SK-N-SH treated with all-trans-retinoic acid at 6 μM for 48 hours (cell line): ENCODE results near the gene MUSK.

Source experiments
- ATAC-seq: fragments of 200-7000 bp; cut with Tn5 transposase; 3 replicates; pipeline ENCODE4 v1.9.1; 2020; ENCODE audit warnings: mild to moderate bottlenecking, moderate library complexity
- ARNTL ChIP-seq: fragments of 450-650 bp; formaldehyde crosslinking; IDR thresholded peaks from 2 replicates; pipeline ENCODE4 v1.5.0; 2020; ENCODE audit warnings: low read depth, mild to moderate bottlenecking, moderate library complexity, borderline replicate concordance
- BACH2 ChIP-seq: fragments of 250-450 bp; sonication (Bioruptor Pico); IDR thresholded peaks from 2 replicates; pipeline ENCODE4 v1.9.0; 2021; ENCODE audit warnings: mild to moderate bottlenecking, borderline replicate concordance
- CSDC2 ChIP-seq: fragments of 250-450 bp; sonication (Bioruptor Pico); IDR thresholded peaks from 2 replicates; pipeline ENCODE4 v1.5.0; 2020; ENCODE audit warnings: mild to moderate bottlenecking, moderate library complexity
- ESRRG ChIP-seq: fragments of 250-450 bp; sonication (Bioruptor Pico); IDR thresholded peaks from 2 replicates; pipeline ENCODE4 v1.6.1; 2021; ENCODE audit warnings: mild to moderate bottlenecking
- GLIS3 ChIP-seq: fragments of 250-450 bp; sonication (Bioruptor Pico); IDR thresholded peaks from 2 replicates; pipeline ENCODE4 v1.5.0; 2020; ENCODE audit warnings: mild to moderate bottlenecking, moderate library complexity
- ISL1 ChIP-seq: fragments of 250-450 bp; sonication (Bioruptor Pico); IDR thresholded peaks from 2 replicates; pipeline ENCODE4 v2.1.2; 2022; ENCODE audit warnings: mild to moderate bottlenecking, moderate library complexity
- PPARA ChIP-seq: fragments of 250-450 bp; sonication (Bioruptor Pico); IDR thresholded peaks from 2 replicates; pipeline ENCODE4 v1.5.0; 2020; ENCODE audit warnings: mild to moderate bottlenecking, borderline replicate concordance
- RARB ChIP-seq: fragments of 250-450 bp; sonication (Bioruptor Pico); IDR thresholded peaks from 2 replicates; pipeline ENCODE4 v1.8.0; 2021; ENCODE audit warnings: mild to moderate bottlenecking, moderate library complexity
- SNAI2 ChIP-seq: fragments of 250-450 bp; sonication (Bioruptor Pico); IDR thresholded peaks from 2 replicates; pipeline ENCODE4 v1.5.0; 2020; ENCODE audit warnings: mild to moderate bottlenecking, moderate library complexity
- TCF4 ChIP-seq: fragments of 250-450 bp; sonication (Bioruptor Pico); IDR thresholded peaks from 2 replicates; pipeline ENCODE4 v1.8.0; 2021; ENCODE audit warnings: mild to moderate bottlenecking, moderate library complexity, borderline replicate concordance
- TOX ChIP-seq: fragments of 250-450 bp; sonication (Bioruptor Pico); IDR thresholded peaks from 2 replicates; pipeline ENCODE4 v1.8.0; 2021; ENCODE audit warnings: mild to moderate bottlenecking, moderate library complexity, borderline replicate concordance
- ZC3H10 ChIP-seq: fragments of 250-450 bp; sonication (Bioruptor Pico); IDR thresholded peaks from 2 replicates; pipeline ENCODE4 v1.5.1; 2021; ENCODE audit warnings: mild to moderate bottlenecking, moderate library complexity
- ZFP3 ChIP-seq: fragments of 250-450 bp; sonication (Bioruptor Pico); IDR thresholded peaks from 2 replicates; pipeline ENCODE4 v1.5.0; 2020; ENCODE audit warnings: mild to moderate bottlenecking, moderate library complexity
- ZNF565 ChIP-seq: fragments of 450-650 bp; formaldehyde crosslinking; conservative IDR thresholded peaks from 2 replicates; pipeline ENCODE4 v1.5.0; 2020; ENCODE audit warnings: low read depth, mild to moderate bottlenecking, moderate library complexity
- ZNF70 ChIP-seq: fragments of 450-650 bp; formaldehyde crosslinking; IDR thresholded peaks from 2 replicates; pipeline ENCODE4 v1.5.0; 2020; ENCODE audit warnings: mild to moderate bottlenecking, moderate library complexity
- TF ChIP-seq, protein P1 (sequence below): fragments of 250-450 bp; sonication (Bioruptor Pico); IDR thresholded peaks from 2 replicates; pipeline ENCODE4 v1.8.0; 2021; ENCODE audit warnings: low read depth, mild to moderate bottlenecking, moderate library complexity, borderline replicate concordance
- TF ChIP-seq, protein P2 (sequence below): fragments of 250-450 bp; sonication (Bioruptor Pico); IDR thresholded peaks from 2 replicates; pipeline ENCODE4 v1.5.0; 2020; ENCODE audit warnings: mild to moderate bottlenecking, moderate library complexity
- TF ChIP-seq, protein P3 (sequence below): fragments of 250-450 bp; sonication (Bioruptor Pico); IDR thresholded peaks from 2 replicates; pipeline ENCODE4 v1.8.0; 2020; ENCODE audit warnings: mild to moderate bottlenecking, moderate library complexity, borderline replicate concordance
- TF ChIP-seq, protein P4 (sequence below): fragments of 250-450 bp; sonication (Bioruptor Pico); IDR thresholded peaks from 2 replicates; pipeline ENCODE4 v1.5.1; 2020; ENCODE audit warnings: low read depth, mild to moderate bottlenecking, moderate library complexity
- TF ChIP-seq, protein P5 (sequence below): fragments of 250-450 bp; sonication (Bioruptor Pico); IDR thresholded peaks from 2 replicates; pipeline ENCODE4 v1.5.1; 2021; ENCODE audit warnings: mild to moderate bottlenecking, moderate library complexity

MUSK gene

DNA sequence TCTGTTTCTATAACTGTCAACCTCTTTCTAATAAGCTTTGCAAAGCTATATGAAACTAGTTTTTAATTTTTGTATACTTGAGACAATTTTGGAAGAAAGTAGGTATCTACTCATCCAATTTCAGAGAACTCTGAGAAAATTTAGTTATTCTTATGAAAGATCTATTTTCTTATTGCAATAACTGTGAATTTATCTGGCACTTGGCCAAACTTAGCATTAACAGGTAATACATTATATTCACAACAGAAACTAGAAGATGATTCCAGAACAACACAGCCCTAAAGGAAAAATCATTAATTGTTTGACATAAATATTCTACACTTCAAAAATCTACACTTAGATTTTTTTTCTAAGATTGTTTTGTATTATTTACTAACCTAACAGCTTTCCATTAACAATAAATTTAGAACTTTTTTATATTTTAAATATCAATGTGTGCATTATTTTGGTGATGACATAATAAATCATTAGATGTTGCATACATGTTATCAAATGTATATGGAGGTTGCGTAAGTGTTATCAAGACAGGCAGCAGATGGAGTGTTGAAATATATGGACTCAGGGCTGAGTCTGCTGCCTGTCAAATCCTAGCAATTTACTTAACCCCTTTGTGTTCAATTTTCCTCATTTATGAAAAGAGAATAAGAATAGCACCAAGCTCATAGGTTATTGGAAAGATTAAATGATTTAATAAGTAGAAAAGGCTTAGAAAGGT lies 141.8 kb downstream of the MUSK start:
- no peak for ATAC-seq
- TF ChIP-seq, protein P1, sequence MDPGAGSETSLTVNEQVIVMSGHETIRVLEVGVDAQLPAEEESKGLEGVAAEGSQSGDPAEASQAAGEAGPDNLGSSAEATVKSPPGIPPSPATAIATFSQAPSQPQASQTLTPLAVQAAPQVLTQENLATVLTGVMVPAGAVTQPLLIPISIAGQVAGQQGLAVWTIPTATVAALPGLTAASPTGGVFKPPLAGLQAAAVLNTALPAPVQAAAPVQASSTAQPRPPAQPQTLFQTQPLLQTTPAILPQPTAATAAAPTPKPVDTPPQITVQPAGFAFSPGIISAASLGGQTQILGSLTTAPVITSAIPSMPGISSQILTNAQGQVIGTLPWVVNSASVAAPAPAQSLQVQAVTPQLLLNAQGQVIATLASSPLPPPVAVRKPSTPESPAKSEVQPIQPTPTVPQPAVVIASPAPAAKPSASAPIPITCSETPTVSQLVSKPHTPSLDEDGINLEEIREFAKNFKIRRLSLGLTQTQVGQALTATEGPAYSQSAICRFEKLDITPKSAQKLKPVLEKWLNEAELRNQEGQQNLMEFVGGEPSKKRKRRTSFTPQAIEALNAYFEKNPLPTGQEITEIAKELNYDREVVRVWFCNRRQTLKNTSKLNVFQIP (CRISPR knock-in tag), result no peak
- TF ChIP-seq ARNTL (no peak), SNAI2 (CRISPR knock-in tag) (no peak), ESRRG (CRISPR knock-in tag) (no peak), ZC3H10 (CRISPR knock-in tag) (no peak), GLIS3 (CRISPR knock-in tag) (no peak), ZNF565 (CRISPR knock-in tag) (no peak), CSDC2 (CRISPR knock-in tag) (no peak), ISL1 (CRISPR knock-in tag) (no peak), TOX (CRISPR knock-in tag) (no peak), RARB (no peak)
- TF ChIP-seq, protein P2, sequence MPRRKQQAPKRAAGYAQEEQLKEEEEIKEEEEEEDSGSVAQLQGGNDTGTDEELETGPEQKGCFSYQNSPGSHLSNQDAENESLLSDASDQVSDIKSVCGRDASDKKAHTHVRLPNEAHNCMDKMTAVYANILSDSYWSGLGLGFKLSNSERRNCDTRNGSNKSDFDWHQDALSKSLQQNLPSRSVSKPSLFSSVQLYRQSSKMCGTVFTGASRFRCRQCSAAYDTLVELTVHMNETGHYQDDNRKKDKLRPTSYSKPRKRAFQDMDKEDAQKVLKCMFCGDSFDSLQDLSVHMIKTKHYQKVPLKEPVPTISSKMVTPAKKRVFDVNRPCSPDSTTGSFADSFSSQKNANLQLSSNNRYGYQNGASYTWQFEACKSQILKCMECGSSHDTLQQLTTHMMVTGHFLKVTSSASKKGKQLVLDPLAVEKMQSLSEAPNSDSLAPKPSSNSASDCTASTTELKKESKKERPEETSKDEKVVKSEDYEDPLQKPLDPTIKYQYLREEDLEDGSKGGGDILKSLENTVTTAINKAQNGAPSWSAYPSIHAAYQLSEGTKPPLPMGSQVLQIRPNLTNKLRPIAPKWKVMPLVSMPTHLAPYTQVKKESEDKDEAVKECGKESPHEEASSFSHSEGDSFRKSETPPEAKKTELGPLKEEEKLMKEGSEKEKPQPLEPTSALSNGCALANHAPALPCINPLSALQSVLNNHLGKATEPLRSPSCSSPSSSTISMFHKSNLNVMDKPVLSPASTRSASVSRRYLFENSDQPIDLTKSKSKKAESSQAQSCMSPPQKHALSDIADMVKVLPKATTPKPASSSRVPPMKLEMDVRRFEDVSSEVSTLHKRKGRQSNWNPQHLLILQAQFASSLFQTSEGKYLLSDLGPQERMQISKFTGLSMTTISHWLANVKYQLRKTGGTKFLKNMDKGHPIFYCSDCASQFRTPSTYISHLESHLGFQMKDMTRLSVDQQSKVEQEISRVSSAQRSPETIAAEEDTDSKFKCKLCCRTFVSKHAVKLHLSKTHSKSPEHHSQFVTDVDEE (CRISPR knock-in tag), result no peak
- TF ChIP-seq, protein P3, sequence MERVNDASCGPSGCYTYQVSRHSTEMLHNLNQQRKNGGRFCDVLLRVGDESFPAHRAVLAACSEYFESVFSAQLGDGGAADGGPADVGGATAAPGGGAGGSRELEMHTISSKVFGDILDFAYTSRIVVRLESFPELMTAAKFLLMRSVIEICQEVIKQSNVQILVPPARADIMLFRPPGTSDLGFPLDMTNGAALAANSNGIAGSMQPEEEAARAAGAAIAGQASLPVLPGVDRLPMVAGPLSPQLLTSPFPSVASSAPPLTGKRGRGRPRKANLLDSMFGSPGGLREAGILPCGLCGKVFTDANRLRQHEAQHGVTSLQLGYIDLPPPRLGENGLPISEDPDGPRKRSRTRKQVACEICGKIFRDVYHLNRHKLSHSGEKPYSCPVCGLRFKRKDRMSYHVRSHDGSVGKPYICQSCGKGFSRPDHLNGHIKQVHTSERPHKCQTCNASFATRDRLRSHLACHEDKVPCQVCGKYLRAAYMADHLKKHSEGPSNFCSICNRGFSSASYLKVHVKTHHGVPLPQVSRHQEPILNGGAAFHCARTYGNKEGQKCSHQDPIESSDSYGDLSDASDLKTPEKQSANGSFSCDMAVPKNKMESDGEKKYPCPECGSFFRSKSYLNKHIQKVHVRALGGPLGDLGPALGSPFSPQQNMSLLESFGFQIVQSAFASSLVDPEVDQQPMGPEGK (CRISPR knock-in tag), result no peak
- TF ChIP-seq, protein P4, sequence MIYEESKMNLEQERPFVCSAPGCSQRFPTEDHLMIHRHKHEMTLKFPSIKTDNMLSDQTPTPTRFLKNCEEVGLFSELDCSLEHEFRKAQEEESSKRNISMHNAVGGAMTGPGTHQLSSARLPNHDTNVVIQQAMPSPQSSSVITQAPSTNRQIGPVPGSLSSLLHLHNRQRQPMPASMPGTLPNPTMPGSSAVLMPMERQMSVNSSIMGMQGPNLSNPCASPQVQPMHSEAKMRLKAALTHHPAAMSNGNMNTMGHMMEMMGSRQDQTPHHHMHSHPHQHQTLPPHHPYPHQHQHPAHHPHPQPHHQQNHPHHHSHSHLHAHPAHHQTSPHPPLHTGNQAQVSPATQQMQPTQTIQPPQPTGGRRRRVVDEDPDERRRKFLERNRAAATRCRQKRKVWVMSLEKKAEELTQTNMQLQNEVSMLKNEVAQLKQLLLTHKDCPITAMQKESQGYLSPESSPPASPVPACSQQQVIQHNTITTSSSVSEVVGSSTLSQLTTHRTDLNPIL, result no peak
- TF ChIP-seq, all 23 proteins: peak for 0

DNA sequence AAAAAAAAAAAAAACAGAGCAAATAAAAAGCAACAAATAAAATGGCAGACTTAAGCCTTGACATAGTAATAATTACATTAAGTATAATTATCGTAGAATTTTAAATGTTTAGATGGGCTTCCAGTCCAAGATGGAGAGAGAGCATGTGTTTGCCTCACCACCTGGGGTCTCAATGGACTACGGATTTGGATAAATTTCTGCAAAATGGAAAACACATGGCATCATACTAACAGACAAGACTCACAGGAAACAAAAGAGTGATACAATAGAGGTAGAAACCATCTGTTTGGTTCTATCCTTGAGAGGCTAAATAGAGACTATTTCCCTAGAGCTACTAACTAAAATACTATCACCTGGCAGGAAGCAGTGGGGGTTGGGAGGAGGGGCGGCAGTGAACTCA lies 144.3 kb downstream of the MUSK start:
- no peak for ATAC-seq

More for the DNA sequence above, 144.3 kb downstream of the MUSK start:
- TF ChIP-seq ZFP3 (no peak), ISL1 (CRISPR knock-in tag) (no peak), TCF4 (CRISPR knock-in tag) (no peak), GLIS3 (CRISPR knock-in tag) (no peak), RARB (no peak), BACH2 (no peak), ARNTL (no peak), ZNF70 (CRISPR knock-in tag) (no peak), PPARA (CRISPR knock-in tag) (no peak), CSDC2 (CRISPR knock-in tag) (no peak), ZNF565 (CRISPR knock-in tag) (no peak), ESRRG (CRISPR knock-in tag) (no peak)
- TF ChIP-seq, protein P5, sequence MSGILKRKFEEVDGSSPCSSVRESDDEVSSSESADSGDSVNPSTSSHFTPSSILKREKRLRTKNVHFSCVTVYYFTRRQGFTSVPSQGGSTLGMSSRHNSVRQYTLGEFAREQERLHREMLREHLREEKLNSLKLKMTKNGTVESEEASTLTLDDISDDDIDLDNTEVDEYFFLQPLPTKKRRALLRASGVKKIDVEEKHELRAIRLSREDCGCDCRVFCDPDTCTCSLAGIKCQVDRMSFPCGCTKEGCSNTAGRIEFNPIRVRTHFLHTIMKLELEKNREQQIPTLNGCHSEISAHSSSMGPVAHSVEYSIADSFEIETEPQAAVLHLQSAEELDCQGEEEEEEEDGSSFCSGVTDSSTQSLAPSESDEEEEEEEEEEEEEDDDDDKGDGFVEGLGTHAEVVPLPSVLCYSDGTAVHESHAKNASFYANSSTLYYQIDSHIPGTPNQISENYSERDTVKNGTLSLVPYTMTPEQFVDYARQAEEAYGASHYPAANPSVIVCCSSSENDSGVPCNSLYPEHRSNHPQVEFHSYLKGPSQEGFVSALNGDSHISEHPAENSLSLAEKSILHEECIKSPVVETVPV (CRISPR knock-in tag), result no peak
- TF ChIP-seq, protein P1 (CRISPR knock-in tag), result no peak
- TF ChIP-seq, protein P4, result no peak
- TF ChIP-seq, protein P2 (CRISPR knock-in tag), result no peak
